ENCODE results near the gene MIGA1.

MIGA1 gene

GRCh38 chr1:77876884-77877283, 97.4 kb downstream of the MIGA1 start:
- no peaks in the 10 kb centered on the region for H3K27me3 ChIP-seq (ENCODE audit: control insufficient read depth, low read length)
- no peaks in the 10 kb centered on the region for H3F3A ChIP-seq (ENCODE audit: control insufficient read depth, insufficient read depth)
- H3K4me3 ChIP-seq (ENCODE audit: low read length) = no peak overlapping the region
- no peak for TF ChIP-seq CTCF (IDR thresholded peaks at IDR 0.05; ENCODE audit: low read depth, low read length, poor library complexity, severe bottlenecking)
- no peak for TF ChIP-seq EZH2phosphoT487 (IDR thresholded peaks at IDR 0.05; ENCODE audit: borderline replicate concordance, low read length)
- no peaks in the 10 kb centered on the region for H3K9me3 ChIP-seq (ENCODE audit: control insufficient read depth, insufficient read depth, low read length)
- no peak overlapping the region for H3K4me2 ChIP-seq (ENCODE audit: low read length)
- H3K9me2 ChIP-seq (replicated peaks; ENCODE audit: control insufficient read depth, low read length) = no peaks in the 10 kb centered on the region
- no peaks in the 10 kb centered on the region for H3K4me1 ChIP-seq (ENCODE audit: control insufficient read depth, low read length)
- H3K79me2 ChIP-seq (ENCODE audit: control insufficient read depth, low read length) = no peaks in the 10 kb centered on the region
- 0 out of 2 replicates have a peak, but pooled peaks cover 2% of the 10 kb centered on the region for H3K36me3 ChIP-seq (ENCODE audit: control insufficient read depth, low read length)
- no peak overlapping the region for H3K27ac ChIP-seq (ENCODE audit: low read depth, low read length)
- no peaks in the 10 kb centered on the region for H4K20me1 ChIP-seq (ENCODE audit: control insufficient read depth, insufficient read depth, low read depth, low read length)

GRCh38 chr1:77881061-77881460, 101.6 kb downstream of the MIGA1 start:
- no peaks in the 10 kb centered on the region for H3K79me2 ChIP-seq (ENCODE audit: control insufficient read depth, low read length)
- H3K27ac ChIP-seq (ENCODE audit: low read depth, low read length) = no peak overlapping the region
- no peaks in the 10 kb centered on the region for H3K36me3 ChIP-seq (ENCODE audit: control insufficient read depth, low read length)
- H3K27me3 ChIP-seq (ENCODE audit: control insufficient read depth, low read length) = no peaks in the 10 kb centered on the region
- H3K4me3 ChIP-seq (ENCODE audit: low read length) = no peak overlapping the region
- no peaks in the 10 kb centered on the region for H3K4me1 ChIP-seq (ENCODE audit: control insufficient read depth, low read length)
- no peak overlapping the region for H3K4me2 ChIP-seq (ENCODE audit: low read length)
- no peaks in the 10 kb centered on the region for H4K20me1 ChIP-seq (ENCODE audit: control insufficient read depth, insufficient read depth, low read depth, low read length)
- TF ChIP-seq CTCF (IDR thresholded peaks at IDR 0.05; ENCODE audit: low read depth, low read length, poor library complexity, severe bottlenecking) (no peak), EZH2phosphoT487 (IDR thresholded peaks at IDR 0.05; ENCODE audit: borderline replicate concordance, low read length) (no peak)
- no peaks in the 10 kb centered on the region for H3K9me2 ChIP-seq (replicated peaks; ENCODE audit: control insufficient read depth, low read length)
- H3K9me3 ChIP-seq (ENCODE audit: control insufficient read depth, insufficient read depth, low read length) = no peaks in the 10 kb centered on the region
- H3F3A ChIP-seq (ENCODE audit: control insufficient read depth, insufficient read depth) = no peaks in the 10 kb centered on the region

GRCh38 chr1:77882411-77882810, 103.0 kb downstream of the MIGA1 start:
- no peaks in the 10 kb centered on the region for H3K9me2 ChIP-seq (replicated peaks; ENCODE audit: control insufficient read depth, low read length)
- no peak overlapping the region for H3K4me2 ChIP-seq (ENCODE audit: low read length)
- H3K27ac ChIP-seq (ENCODE audit: low read depth, low read length) = no peak overlapping the region
- no peaks in the 10 kb centered on the region for H3K36me3 ChIP-seq (ENCODE audit: control insufficient read depth, low read length)
- H4K20me1 ChIP-seq (ENCODE audit: control insufficient read depth, insufficient read depth, low read depth, low read length) = no peaks in the 10 kb centered on the region
- no peak for TF ChIP-seq CTCF (IDR thresholded peaks at IDR 0.05; ENCODE audit: low read depth, low read length, poor library complexity, severe bottlenecking)
- no peak for TF ChIP-seq EZH2phosphoT487 (IDR thresholded peaks at IDR 0.05; ENCODE audit: borderline replicate concordance, low read length)
- no peaks in the 10 kb centered on the region for H3K4me1 ChIP-seq (ENCODE audit: control insufficient read depth, low read length)
- H3K4me3 ChIP-seq (ENCODE audit: low read length) = no peak overlapping the region
- H3F3A ChIP-seq (ENCODE audit: control insufficient read depth, insufficient read depth) = no peaks in the 10 kb centered on the region
- no peaks in the 10 kb centered on the region for H3K9me3 ChIP-seq (ENCODE audit: control insufficient read depth, insufficient read depth, low read length)
- no peaks in the 10 kb centered on the region for H3K27me3 ChIP-seq (ENCODE audit: control insufficient read depth, low read length)
- no peaks in the 10 kb centered on the region for H3K79me2 ChIP-seq (ENCODE audit: control insufficient read depth, low read length)
